Cardiac muscle cell (in vitro differentiated cells and primary cell): ENCODE measurements around the gene SERPINB6. TPM values are rescaled to one million over a fixed set of nuclear protein-coding genes. Genes with fewer than 3 reads are reported as not detected.

Source experiments
- DNase-seq, 2 donors: peaks; one replicate each; pipeline versions ENCODE4 v3.0.0 to v3.0.0-alpha.2; 2010 to 2017; ENCODE audit warnings: low read depth in 1 of 2, low spot score in 1 of 2
- H3K27ac ChIP-seq: fragments of 200-600 bp; sonication (generic); 2 replicates; pipeline ENCODE4 v1.5.1; 2016
- H3K27me3 ChIP-seq: fragments of 200-600 bp; sonication (generic); 2 replicates; pipeline ENCODE4 v1.6.0; 2016; ENCODE audit warnings: control low read depth
- H3K36me3 ChIP-seq: fragments of 200-600 bp; sonication (generic); 2 replicates; pipeline ENCODE4 v1.5.1; 2016; ENCODE audit warnings: control low read depth
- H3K4me1 ChIP-seq: fragments of 200-600 bp; sonication (generic); 2 replicates; pipeline ENCODE4 v1.8.1; 2017; ENCODE audit warnings: low read depth, mild to moderate bottlenecking, mixed run types
- H3K4me3 ChIP-seq: fragments of 200-600 bp; sonication (generic); 2 replicates; pipeline ENCODE4 v1.5.1; 2016; ENCODE audit warnings: mild to moderate bottlenecking
- H3K9me3 ChIP-seq: fragments of 200-600 bp; sonication (generic); 2 replicates; pipeline ENCODE4 v1.5.1; 2017; ENCODE audit warnings: low read depth, mild to moderate bottlenecking, control low read depth
- polyA plus RNA-seq: library from polyadenylated mRNA; unstranded; fragments of >200 nt; fragmentation: Nextera tagmentation; extraction: Ambion mirVana; gene quantifications from 2 replicates; pipeline ENCODE4 v1.2.1, GENCODE V29; 2016
- total RNA-seq: library from RNA; depleted of rRNA; stranded (reverse); fragments of >200 nt; gene quantifications from 2 replicates; pipeline ENCODE4 v1.2.3, GENCODE V29; 2016
- TF ChIP-seq, protein P1 (sequence below): IDR thresholded peaks from 2 replicates; pipeline ENCODE4 v1.5.1; 2012; ENCODE audit warnings: low read depth, mild to moderate bottlenecking, low read length

SERPINB6 gene
- total and polyA plus RNA-seq, 2 experiments from 2014 or later: 91.8 to 122 TPM

DNA sequence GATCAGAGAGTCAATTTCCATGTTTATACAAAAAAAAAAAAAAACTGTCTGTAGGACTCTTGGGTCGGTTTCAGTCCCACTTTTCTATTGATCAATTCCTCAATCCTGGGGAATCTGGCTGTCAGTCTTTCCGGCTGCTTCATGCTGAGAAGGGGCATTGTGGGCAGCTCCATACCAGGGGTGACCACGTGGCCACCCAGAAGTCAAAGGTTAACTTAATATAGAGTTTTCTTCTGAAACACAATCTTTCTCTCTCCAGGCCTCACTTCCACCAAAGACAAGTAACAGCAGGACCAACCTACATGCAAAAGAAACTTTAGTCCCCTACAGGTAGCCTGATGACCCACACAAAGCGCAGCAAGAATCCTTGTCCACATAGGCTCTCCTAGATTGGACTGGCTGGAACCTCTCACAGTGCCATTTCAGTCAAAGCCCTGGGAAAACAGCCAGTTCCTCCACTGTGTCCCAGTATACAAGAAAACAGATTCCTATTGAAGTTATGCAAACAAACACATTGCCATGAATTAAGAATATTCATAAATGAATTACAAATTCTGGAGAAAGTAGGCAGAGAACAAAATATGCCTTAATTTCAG is 49.7 kb downstream of the SERPINB6 start:
- Histone ChIP-seq H3K27ac (no peak overlapping the region), H3K9me3 (no peaks in the 10 kb centered on the region), H3K4me3 (no peak overlapping the region), H3K36me3 (no peaks in the 10 kb centered on the region), H3K4me1 (peaks cover 9% of the 10 kb centered on the region), H3K27me3 (no peaks in the 10 kb centered on the region)
- TF ChIP-seq, protein P1, sequence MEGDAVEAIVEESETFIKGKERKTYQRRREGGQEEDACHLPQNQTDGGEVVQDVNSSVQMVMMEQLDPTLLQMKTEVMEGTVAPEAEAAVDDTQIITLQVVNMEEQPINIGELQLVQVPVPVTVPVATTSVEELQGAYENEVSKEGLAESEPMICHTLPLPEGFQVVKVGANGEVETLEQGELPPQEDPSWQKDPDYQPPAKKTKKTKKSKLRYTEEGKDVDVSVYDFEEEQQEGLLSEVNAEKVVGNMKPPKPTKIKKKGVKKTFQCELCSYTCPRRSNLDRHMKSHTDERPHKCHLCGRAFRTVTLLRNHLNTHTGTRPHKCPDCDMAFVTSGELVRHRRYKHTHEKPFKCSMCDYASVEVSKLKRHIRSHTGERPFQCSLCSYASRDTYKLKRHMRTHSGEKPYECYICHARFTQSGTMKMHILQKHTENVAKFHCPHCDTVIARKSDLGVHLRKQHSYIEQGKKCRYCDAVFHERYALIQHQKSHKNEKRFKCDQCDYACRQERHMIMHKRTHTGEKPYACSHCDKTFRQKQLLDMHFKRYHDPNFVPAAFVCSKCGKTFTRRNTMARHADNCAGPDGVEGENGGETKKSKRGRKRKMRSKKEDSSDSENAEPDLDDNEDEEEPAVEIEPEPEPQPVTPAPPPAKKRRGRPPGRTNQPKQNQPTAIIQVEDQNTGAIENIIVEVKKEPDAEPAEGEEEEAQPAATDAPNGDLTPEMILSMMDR: no peak
- DNase-seq: no peak

DNA sequence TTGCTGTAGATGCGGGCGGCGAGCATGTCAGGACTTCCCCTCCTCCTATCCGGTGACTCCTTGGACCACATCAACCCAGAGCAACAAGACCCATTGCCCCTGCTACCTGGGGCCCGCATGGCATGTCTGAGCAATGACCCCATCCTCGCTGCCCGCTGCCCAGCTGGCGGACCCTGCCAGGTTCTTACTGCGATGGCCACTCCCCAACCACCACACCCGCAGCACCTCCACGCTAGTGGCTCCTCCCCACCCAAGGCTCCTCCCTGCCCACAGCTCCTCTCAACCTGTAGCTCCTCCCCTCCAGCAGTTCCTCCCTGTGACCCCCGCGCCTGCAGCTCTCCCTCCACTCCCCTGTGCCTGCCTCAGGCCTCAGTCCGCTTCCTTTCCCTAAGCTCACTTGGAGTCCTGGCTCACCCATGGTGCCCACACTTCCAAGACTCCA is 50.7 kb downstream of the SERPINB6 start:
- Histone ChIP-seq H3K4me1 (peaks cover 4% of the 10 kb centered on the region), H3K4me3 (no peak overlapping the region), H3K36me3 (no peaks in the 10 kb centered on the region), H3K27me3 (no peaks in the 10 kb centered on the region), H3K9me3 (no peaks in the 10 kb centered on the region), H3K27ac (no peak overlapping the region)
- TF ChIP-seq, protein P1: no peak
- DNase-seq: no peak

DNA sequence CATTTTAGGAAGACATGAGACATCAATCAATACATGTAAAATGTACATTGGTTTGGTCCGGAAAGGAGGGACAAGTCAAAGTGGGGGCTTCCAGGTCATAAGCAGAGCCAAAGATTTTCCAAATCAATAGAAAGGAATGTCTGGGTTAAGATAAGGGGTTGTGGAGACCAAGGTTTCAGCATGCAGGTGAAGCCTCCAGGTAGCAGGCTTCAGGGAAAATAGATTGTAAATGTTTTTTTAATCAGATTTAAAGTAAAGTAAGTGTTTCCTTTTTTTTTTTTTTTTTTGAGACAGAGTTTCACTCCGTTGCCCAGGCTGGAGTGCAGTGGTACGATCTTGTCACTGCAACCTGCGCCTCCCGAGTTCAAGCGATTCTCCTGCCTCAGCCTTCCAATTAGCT is 51.5 kb downstream of the SERPINB6 start:
- no peaks in the 10 kb centered on the region for H3K4me1 ChIP-seq
- H3K27me3 ChIP-seq: no peaks in the 10 kb centered on the region
- no peak for DNase-seq
- H3K36me3 ChIP-seq: no peaks in the 10 kb centered on the region
- no peaks in the 10 kb centered on the region for H3K9me3 ChIP-seq
- H3K27ac ChIP-seq: no peak overlapping the region
- H3K4me3 ChIP-seq: no peak overlapping the region
- TF ChIP-seq, protein P1: no peak

DNA sequence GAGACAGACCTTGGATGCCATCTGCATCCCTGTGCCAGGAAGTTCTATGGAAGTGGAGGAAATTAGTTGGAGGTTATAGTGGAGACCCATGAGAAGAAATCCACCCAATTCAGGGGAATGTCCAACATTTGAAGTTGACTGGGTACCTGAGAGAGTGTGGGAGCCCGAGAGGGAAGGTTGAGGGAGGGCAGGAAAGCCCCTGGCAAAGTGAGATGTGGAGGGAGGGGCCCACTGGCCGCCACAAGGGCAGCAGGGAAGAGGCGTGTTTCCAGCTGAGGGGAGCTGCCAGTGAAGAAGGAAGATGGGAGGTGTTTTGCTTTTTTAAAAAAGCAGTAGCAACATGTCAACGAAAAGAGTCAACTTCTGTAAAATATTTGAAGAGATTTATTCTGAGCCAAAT is 52.0 kb downstream of the SERPINB6 start:
- no peaks in the 10 kb centered on the region for H3K4me1 ChIP-seq
- no peak for DNase-seq
- no peaks in the 10 kb centered on the region for H3K36me3 ChIP-seq
- H3K27me3 ChIP-seq: no peaks in the 10 kb centered on the region
- TF ChIP-seq, protein P1: no peak
- H3K27ac ChIP-seq: no peak overlapping the region
- no peak overlapping the region for H3K4me3 ChIP-seq
- H3K9me3 ChIP-seq: no peaks in the 10 kb centered on the region

DNA sequence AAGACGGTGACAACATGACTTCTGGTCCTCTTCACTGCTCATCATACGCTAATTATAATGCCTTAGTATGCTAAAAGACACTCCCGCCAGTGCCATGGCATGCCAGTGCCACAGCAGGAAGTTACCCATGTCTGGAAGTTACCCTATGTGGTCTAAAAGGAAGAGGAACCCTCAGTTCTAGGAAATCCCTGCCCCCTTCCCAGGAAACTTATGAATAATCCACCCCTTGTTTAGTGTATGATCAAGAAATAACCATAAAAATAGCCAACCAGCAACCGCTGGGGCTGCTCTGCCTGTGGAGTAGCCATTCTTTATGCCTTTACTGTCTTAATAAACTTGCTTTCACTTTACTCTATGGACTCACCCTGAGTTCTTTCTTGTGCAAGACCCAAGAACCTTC is 52.4 kb downstream of the SERPINB6 start:
- H3K4me3 ChIP-seq: no peak overlapping the region

More for the DNA sequence above, 52.4 kb downstream of the SERPINB6 start:
- TF ChIP-seq, protein P1: no peak
- no peaks in the 10 kb centered on the region for H3K27me3 ChIP-seq
- no peak overlapping the region for H3K27ac ChIP-seq
- DNase-seq: no peak
- no peaks in the 10 kb centered on the region for H3K4me1 ChIP-seq
- H3K36me3 ChIP-seq: no peaks in the 10 kb centered on the region
- no peaks in the 10 kb centered on the region for H3K9me3 ChIP-seq
